Gastroesophageal sphincter (tissue), 3 donors: Measurements from ENCODE around the gene RIPOR3.

Experiments
- POLR2A ChIP-seq, 2 donors: fragments of 450-650 bp; IDR thresholded peaks; one replicate each; pipeline ENCODE4 v1.6.1; 2017; ENCODE audit warnings: antibody characterized with exemption in 2 of 2, mild to moderate bottlenecking in 2 of 2, moderate library complexity in 1 of 2
- POLR2AphosphoS5 ChIP-seq: sonication (generic); formaldehyde crosslinking; IDR thresholded peaks from one replicate; pipeline ENCODE4 v1.6.1; 2017; ENCODE audit warnings: antibody characterized with exemption
- TF ChIP-seq, protein P1 (sequence below), 4 experiments: fragments of 200-600 bp in 2 of 4; fragments of 450-650 bp in 2 of 4; sonication (generic) in 1 of 4; IDR thresholded peaks; one replicate each; pipeline ENCODE4 v1.5.1; 2017 to 2019; ENCODE audit warnings: antibody characterized with exemption in 4 of 4, mild to moderate bottlenecking in 2 of 4, moderate library complexity in 2 of 4

- TF ChIP-seq, protein P1, sequence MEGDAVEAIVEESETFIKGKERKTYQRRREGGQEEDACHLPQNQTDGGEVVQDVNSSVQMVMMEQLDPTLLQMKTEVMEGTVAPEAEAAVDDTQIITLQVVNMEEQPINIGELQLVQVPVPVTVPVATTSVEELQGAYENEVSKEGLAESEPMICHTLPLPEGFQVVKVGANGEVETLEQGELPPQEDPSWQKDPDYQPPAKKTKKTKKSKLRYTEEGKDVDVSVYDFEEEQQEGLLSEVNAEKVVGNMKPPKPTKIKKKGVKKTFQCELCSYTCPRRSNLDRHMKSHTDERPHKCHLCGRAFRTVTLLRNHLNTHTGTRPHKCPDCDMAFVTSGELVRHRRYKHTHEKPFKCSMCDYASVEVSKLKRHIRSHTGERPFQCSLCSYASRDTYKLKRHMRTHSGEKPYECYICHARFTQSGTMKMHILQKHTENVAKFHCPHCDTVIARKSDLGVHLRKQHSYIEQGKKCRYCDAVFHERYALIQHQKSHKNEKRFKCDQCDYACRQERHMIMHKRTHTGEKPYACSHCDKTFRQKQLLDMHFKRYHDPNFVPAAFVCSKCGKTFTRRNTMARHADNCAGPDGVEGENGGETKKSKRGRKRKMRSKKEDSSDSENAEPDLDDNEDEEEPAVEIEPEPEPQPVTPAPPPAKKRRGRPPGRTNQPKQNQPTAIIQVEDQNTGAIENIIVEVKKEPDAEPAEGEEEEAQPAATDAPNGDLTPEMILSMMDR (IDR thresholded peaks at IDR 0.05) = no peak
- TF ChIP-seq POLR2AphosphoS5 = no peak
- TF ChIP-seq POLR2A (IDR thresholded peaks at IDR 0.05) = no peak
Measured at GRCh38 chr20:50693001-50693400, 1.7 kb upstream of the RIPOR3 start.
